Vagina (tissue), 2 donors: ENCODE results near the gene DNMT1. TPM values are rescaled to one million over a fixed set of nuclear protein-coding genes. Genes with fewer than 3 reads are reported as not detected.
A peak's percentile ranks its signal among the peaks of the same experiment; 100 is the strongest.

Source experiments
- DNase-seq, 2 donors: peaks; one replicate each; pipeline ENCODE4 v3.0.0-alpha.2; 2017; ENCODE audit errors: extremely low spot score in 2 of 2
- H3K27ac ChIP-seq: fragments of 200-600 bp; sonication (generic); one replicate; pipeline ENCODE4 v1.5.1; 2019
- H3K27me3 ChIP-seq: fragments of 200-600 bp; sonication (generic); one replicate; pipeline ENCODE4 v1.5.1; 2019
- H3K36me3 ChIP-seq, 2 donors: fragments of 200-600 bp; sonication (generic); one replicate each; pipeline ENCODE4 v1.5.1; 2017 to 2019
- H3K4me1 ChIP-seq: fragments of 200-600 bp; sonication (generic); one replicate; pipeline ENCODE4 v1.5.1; 2019
- H3K4me3 ChIP-seq, 2 donors: fragments of 200-600 bp; sonication (generic); 1 replicate in 1 of 2; 2 replicates in 1 of 2; pipeline ENCODE4 v1.5.1; 2016 to 2019
- H3K9me3 ChIP-seq: fragments of 200-600 bp; sonication (generic); one replicate; pipeline ENCODE4 v1.5.1; 2019
- POLR2A ChIP-seq, 2 donors: fragments of 450-650 bp; IDR thresholded peaks; one replicate each; pipeline ENCODE4 v1.6.1; 2017; ENCODE audit warnings: antibody characterized with exemption in 2 of 2, mild to moderate bottlenecking in 2 of 2, moderate library complexity in 2 of 2
- POLR2AphosphoS5 ChIP-seq, 2 donors: sonication (generic); formaldehyde crosslinking; IDR thresholded peaks; one replicate each; pipeline ENCODE4 v1.9.0; 2017; ENCODE audit warnings: antibody characterized with exemption in 2 of 2, mild to moderate bottlenecking in 2 of 2, low read depth in 1 of 2; ENCODE audit not compliant: insufficient read depth in 1 of 2
- intact Hi-C: fragments of 100-400 bp; cut with DNase I; formaldehyde crosslinking; loops from one replicate; pipeline ENCODE4 v1.15.1; 2023
- total RNA-seq: library from RNA; depleted of rRNA; stranded (reverse); fragments of >200 nt; gene quantifications from one replicate; pipeline ENCODE4 v1.2.3, GENCODE V29; 2016
- TF ChIP-seq, protein P1 (sequence below), 3 experiments: fragments of 450-650 bp in 2 of 3; fragments of 200-600 bp in 1 of 3; sonication (generic) in 1 of 3; IDR thresholded peaks; one replicate each; pipeline ENCODE4 v1.5.1; 2017 to 2019; ENCODE audit warnings: antibody characterized with exemption in 3 of 3, mild to moderate bottlenecking in 2 of 3, moderate library complexity in 2 of 3

Gene DNMT1
- total RNA-seq, 1 donor from 2014 or later: 36.8 TPM

DNA sequence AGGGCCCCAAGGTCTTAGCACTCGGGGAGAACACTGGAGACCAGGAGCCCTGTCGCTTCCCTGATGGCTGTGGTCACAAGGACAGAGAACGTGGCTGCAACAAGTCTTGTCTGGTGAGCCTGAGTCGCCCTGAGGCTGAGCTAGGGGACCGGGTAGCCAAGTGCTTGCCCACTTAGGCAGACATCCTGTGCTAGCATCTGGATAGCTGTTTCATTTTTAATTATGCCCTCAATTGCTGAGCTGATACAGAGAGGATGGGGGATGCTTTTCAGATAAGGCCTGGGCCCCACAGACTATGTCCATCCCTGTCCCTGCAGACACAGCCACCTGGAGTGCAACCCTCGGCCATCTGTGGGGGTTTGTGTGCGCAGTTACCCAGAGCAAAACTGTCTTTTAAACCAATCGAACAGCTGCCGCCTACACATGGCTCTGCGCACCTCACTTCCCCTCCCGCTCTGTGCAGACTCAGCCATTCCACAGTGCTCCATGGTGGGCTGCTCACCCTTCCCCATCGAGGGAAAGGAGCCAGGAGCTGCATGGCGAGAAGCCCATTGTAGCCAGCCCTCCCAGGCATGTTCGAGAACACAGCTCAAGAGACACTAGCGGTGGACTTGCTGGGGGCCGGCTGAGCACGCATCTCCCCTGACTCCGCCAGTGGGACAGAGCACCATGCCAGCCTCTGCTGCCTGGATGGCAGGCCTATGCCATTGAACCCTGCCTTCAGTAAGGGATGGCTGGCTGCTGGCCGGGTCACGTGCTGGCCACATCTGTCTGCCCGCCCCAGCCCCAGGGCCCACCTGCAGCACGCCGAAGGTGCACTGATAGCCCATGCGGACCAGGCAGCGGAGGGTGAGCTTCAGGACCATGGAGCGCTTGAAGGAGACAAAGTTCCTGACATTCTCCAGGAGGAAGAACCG lies 55.6 kb downstream of the DNMT1 start:
- TF ChIP-seq POLR2AphosphoS5 (IDR thresholded peaks at IDR 0.05; ENCODE audit: insufficient read depth in 1 of 2, low read depth in 1 of 2) (no peak), POLR2A (IDR thresholded peaks at IDR 0.05) (no peak)
- TF ChIP-seq, protein P1, sequence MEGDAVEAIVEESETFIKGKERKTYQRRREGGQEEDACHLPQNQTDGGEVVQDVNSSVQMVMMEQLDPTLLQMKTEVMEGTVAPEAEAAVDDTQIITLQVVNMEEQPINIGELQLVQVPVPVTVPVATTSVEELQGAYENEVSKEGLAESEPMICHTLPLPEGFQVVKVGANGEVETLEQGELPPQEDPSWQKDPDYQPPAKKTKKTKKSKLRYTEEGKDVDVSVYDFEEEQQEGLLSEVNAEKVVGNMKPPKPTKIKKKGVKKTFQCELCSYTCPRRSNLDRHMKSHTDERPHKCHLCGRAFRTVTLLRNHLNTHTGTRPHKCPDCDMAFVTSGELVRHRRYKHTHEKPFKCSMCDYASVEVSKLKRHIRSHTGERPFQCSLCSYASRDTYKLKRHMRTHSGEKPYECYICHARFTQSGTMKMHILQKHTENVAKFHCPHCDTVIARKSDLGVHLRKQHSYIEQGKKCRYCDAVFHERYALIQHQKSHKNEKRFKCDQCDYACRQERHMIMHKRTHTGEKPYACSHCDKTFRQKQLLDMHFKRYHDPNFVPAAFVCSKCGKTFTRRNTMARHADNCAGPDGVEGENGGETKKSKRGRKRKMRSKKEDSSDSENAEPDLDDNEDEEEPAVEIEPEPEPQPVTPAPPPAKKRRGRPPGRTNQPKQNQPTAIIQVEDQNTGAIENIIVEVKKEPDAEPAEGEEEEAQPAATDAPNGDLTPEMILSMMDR (IDR thresholded peaks at IDR 0.05): no peak
- H3K4me3 ChIP-seq: no peak overlapping the region
- H3K27ac ChIP-seq: no peak overlapping the region
- no peaks in the 10 kb centered on the region for H3K9me3 ChIP-seq
- no peaks in the 10 kb centered on the region for H3K4me1 ChIP-seq
- H3K36me3 ChIP-seq: peaks cover 0 to 91% of the 10 kb centered on the region in 2 donors
- DNase-seq: no peak
- H3K27me3 ChIP-seq: no peaks in the 10 kb centered on the region
- intact Hi-C loops: no loop called here

DNA sequence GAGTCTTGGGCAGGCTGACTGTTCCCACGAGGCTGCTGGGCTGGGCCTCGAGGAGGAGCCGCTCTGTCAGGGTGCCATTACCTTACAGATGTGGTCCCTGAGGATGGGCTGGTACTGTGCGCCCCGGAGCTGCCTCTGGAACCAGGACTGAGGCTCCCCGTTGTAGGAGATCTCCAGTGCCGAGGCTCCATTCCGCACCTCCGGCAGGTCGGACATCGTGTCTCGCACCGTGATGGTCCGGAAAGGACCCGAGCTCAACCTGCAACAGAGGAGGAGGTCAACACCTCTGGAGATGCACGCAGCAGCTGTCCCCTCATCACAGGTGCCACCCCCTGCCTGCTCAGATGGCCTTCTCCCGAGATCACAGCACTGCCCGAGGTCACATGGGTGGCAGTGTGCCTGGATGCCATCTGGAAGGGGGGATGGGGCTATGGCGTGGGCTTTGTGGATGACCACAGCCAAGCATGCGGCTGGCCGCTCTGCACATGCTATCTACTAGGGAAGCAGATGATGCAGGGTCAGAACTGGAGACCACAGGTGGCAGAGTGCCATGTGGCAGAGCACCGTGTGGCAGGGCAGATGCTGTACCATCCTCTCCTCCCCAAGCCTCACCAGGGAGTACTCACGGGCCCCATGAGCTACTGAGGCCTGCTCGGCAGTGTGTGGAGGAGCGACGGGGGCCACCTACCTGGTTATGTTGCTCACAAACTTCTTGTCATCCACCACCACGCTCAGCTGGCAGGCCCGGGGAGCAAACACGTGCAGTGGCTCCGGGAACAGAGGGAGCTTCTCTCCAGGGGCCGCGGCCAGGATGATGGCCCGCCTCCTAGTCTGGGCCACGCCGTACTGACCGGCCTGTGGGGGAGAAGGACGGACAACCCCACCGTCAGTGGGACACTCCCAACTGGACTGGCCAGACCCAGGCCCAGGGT lies 56.7 kb downstream of the DNMT1 start:
- TF ChIP-seq POLR2A (IDR thresholded peaks at IDR 0.05) (no peak), POLR2AphosphoS5 (IDR thresholded peaks at IDR 0.05; ENCODE audit: insufficient read depth in 1 of 2, low read depth in 1 of 2) (no peak)
- TF ChIP-seq, protein P1 (IDR thresholded peaks at IDR 0.05): no peak
- Histone ChIP-seq H3K9me3 (no peaks in the 10 kb centered on the region), H3K36me3 (peaks cover 0 to 91% of the 10 kb centered on the region in 2 donors), H3K4me3 (no peak overlapping the region), H3K27me3 (no peaks in the 10 kb centered on the region), H3K4me1 (no peaks in the 10 kb centered on the region), H3K27ac (no peak overlapping the region)
- intact Hi-C loops: no loop called here
- DNase-seq: no peak

DNA sequence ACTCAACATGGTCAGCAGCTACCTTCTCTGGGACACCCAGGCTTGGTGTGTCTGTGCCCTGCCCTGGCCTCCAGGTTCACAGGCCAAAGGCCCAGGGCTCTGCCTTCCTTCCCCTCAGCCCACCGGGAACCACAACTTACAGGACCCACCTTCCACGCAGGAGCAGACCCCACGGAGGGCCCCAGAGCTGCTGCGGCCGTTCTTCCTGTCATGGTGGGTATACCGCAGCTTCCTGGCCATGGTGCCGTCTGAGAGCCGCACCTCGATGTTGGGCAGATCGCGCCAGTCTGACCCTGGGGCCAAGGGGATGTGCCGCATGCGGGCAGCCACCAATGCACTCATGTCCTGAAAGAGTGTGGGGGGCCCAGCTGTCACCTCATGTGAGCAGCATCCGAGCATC lies 57.8 kb downstream of the DNMT1 start:
- peaks cover 0 to 84% of the 10 kb centered on the region in 2 donors for H3K36me3 ChIP-seq
- no peak overlapping the region for H3K4me3 ChIP-seq
- intact Hi-C loops: no loop called here
- H3K27me3 ChIP-seq: no peaks in the 10 kb centered on the region
- no peaks in the 10 kb centered on the region for H3K4me1 ChIP-seq
- DNase-seq: no peak
- H3K27ac ChIP-seq: no peak overlapping the region
- no peaks in the 10 kb centered on the region for H3K9me3 ChIP-seq
- TF ChIP-seq POLR2A (IDR thresholded peaks at IDR 0.05): no peak
- no peak for TF ChIP-seq POLR2AphosphoS5 (IDR thresholded peaks at IDR 0.05; ENCODE audit: insufficient read depth in 1 of 2, low read depth in 1 of 2)
- TF ChIP-seq, protein P1 (IDR thresholded peaks at IDR 0.05): no peak

DNA sequence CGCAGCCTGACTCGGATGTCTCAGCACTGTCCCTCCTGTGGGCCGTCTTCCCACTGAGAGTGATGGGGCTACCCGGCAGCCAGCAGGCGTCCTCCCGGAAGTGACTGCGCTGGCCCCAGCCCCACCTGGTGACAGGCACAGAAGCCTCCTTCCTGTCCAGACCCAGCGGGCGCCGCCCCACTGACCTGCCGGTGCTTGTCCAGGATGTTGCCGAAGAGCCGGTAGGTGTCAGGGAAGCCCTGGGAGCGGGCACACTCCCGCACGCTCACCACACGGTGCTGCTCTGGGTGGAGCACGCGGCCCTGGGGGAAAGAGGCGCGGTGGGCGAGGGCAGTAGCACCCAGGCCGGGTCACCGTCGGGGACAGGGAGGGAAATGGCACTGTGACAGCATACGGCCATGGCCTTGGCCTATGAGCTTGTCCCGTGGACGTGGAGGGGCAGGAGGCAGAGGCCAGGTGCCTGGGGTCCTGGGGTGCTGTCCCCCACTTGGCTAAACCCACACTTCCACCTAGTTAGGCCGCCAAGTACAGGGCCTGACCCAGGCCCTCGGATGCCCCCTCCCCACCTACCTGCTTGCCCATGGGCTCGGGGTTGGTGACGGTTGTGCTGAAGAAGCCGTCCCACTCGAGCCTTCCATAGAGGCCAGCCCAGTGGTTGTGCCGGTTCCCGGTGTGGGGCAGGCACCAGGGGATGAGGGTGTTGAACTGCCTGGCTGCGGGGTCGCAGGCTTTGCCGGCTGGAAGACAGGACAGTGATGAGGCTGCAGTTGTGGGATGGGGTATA lies 59.0 kb downstream of the DNMT1 start:
- no peak for DNase-seq
- Histone ChIP-seq H3K4me3 (no peak overlapping the region), H3K27me3 (no peaks in the 10 kb centered on the region), H3K4me1 (no peaks in the 10 kb centered on the region), H3K9me3 (no peaks in the 10 kb centered on the region), H3K36me3 (peaks cover 0 to 73% of the 10 kb centered on the region in 2 donors), H3K27ac (no peak overlapping the region)
- intact Hi-C loops: no loop called here
- no peak for TF ChIP-seq POLR2A (IDR thresholded peaks at IDR 0.05)
- TF ChIP-seq, protein P1 (IDR thresholded peaks at IDR 0.05): no peak
- peak; percentile 10 to 27 for TF ChIP-seq POLR2AphosphoS5 (IDR thresholded peaks at IDR 0.05; ENCODE audit: insufficient read depth in 1 of 2, low read depth in 1 of 2)
